Keratinocyte (primary cell): ENCODE results near the gene DAO. TPM values are rescaled to one million over a fixed set of nuclear protein-coding genes. Genes with fewer than 3 reads are reported as not detected.

Experiments
- DNase-seq: peaks from one replicate; pipeline ENCODE4 v3.0.0-alpha.2; 2011; ENCODE audit warnings: low read depth, missing footprints, low spot score
- FAIRE-seq: peaks from 2 replicates; lab custom pipeline; 2011; peaks lifted over from hg19 to GRCh38; lab: Jason Lieb, UNC
- H2AFZ ChIP-seq: 2 replicates; pipeline ENCODE4 v1.6.0; 2012; ENCODE audit warnings: low read length, control low read depth, inconsistent platforms; ENCODE audit not compliant: control insufficient read depth
- H3K27ac ChIP-seq: 2 replicates; pipeline ENCODE4 v1.5.1; 2011; ENCODE audit warnings: low read length; ENCODE audit not compliant: control insufficient read depth, insufficient read depth
- H3K27me3 ChIP-seq: 3 replicates; pipeline ENCODE4 v1.6.0; 2011; ENCODE audit warnings: low read length; ENCODE audit not compliant: control insufficient read depth, insufficient read depth; ENCODE audit errors: extremely low read depth
- H3K36me3 ChIP-seq, 2 experiments: 2 replicates in 1 of 2; 3 replicates in 1 of 2; pipeline ENCODE4 v1.5.1; 2011; ENCODE audit warnings: low read length in 2 of 2, mild to moderate bottlenecking in 1 of 2; ENCODE audit not compliant: control insufficient read depth in 2 of 2, insufficient read depth in 2 of 2; ENCODE audit errors: extremely low read depth in 1 of 2
- H3K4me1 ChIP-seq: 3 replicates; pipeline ENCODE4 v1.5.1; 2011; ENCODE audit warnings: low read length; ENCODE audit not compliant: control insufficient read depth, insufficient read depth; ENCODE audit errors: extremely low read depth
- H3K4me2 ChIP-seq: 3 replicates; pipeline ENCODE4 v1.6.0; 2011; ENCODE audit warnings: low read depth, low read length; ENCODE audit not compliant: control insufficient read depth, insufficient read depth; ENCODE audit errors: extremely low read depth
- H3K4me3 ChIP-seq, 3 experiments: fragments of 200-600 bp in 1 of 3; sonication (generic) in 1 of 3; 2 replicates in 2 of 3; 3 replicates in 1 of 3; pipeline ENCODE4 v1.5.1; 2011 to 2016; ENCODE audit warnings: low read length in 3 of 3, mild to moderate bottlenecking in 3 of 3, control low read depth in 2 of 3, inconsistent platforms in 1 of 3, low read depth in 1 of 3, mixed read lengths in 1 of 3, mixed run types in 1 of 3, moderate library complexity in 1 of 3; ENCODE audit not compliant: control insufficient read depth in 2 of 3, insufficient read depth in 2 of 3; ENCODE audit errors: extremely low read depth in 1 of 3
- H3K79me2 ChIP-seq: 2 replicates; pipeline ENCODE4 v1.6.0; 2012; ENCODE audit warnings: low read length; ENCODE audit not compliant: control insufficient read depth, insufficient read depth
- H3K9ac ChIP-seq: 3 replicates; pipeline ENCODE4 v1.6.0; 2011; ENCODE audit warnings: low read length; ENCODE audit not compliant: control insufficient read depth, insufficient read depth; ENCODE audit errors: extremely low read depth
- H3K9me1 ChIP-seq: 3 replicates; pipeline ENCODE4 v1.6.0; 2011; ENCODE audit warnings: low read length; ENCODE audit not compliant: control insufficient read depth, insufficient read depth; ENCODE audit errors: extremely low read depth
- H3K9me3 ChIP-seq: 2 replicates; pipeline ENCODE4 v1.5.1; 2012; ENCODE audit warnings: low read depth, low read length; ENCODE audit not compliant: control insufficient read depth
- H4K20me1 ChIP-seq: 3 replicates; pipeline ENCODE4 v1.6.0; 2011; ENCODE audit warnings: low read length; ENCODE audit not compliant: control insufficient read depth, insufficient read depth; ENCODE audit errors: extremely low read depth
- EZH2 ChIP-seq: IDR thresholded peaks from one replicate; pipeline ENCODE4 v1.6.1; 2012; ENCODE audit warnings: inconsistent platforms, mild to moderate bottlenecking, low read length, moderate library complexity
- dilution Hi-C: fragments of 300-500 bp; cut with MboI; formaldehyde crosslinking; loops from one replicate; pipeline ENCODE4 v1.7.0; 2020; ENCODE audit warnings: low sequenced_read_pairs; ENCODE audit not compliant: extremely low pct_ligation_motif_present
- polyA plus RNA-seq, 5 experiments: library from polyadenylated mRNA; depleted of rRNA in 3 of 5; stranded (reverse) in 3 of 5; stranded (forward) in 1 of 5; unstranded in 1 of 5; fragments of >200 nt; gene quantifications; 1 replicate in 1 of 5; 2 replicates in 3 of 5; 3 replicates in 1 of 5; pipeline versions ENCODE4 v1.2.1 to v1.2.3, GENCODE V29; 2011 to 2012; ENCODE audit warnings: missing spikeins in 2 of 5, low read depth in 1 of 5, low replicate concordance in 1 of 5
- TF ChIP-seq, protein P1 (sequence below), 3 experiments: IDR thresholded peaks in 1 of 3; conservative IDR thresholded peaks in 1 of 3; optimal IDR thresholded peaks in 1 of 3; 2 replicates in 2 of 3; 3 replicates in 1 of 3; pipeline versions ENCODE3 to v1.5.1; 2011; ENCODE audit warnings: low read length in 3 of 3, mild to moderate bottlenecking in 3 of 3, moderate library complexity in 2 of 3, control low read depth in 1 of 3, inconsistent platforms in 1 of 3; ENCODE audit not compliant: insufficient read depth in 2 of 3; ENCODE audit errors: extremely low read depth in 1 of 3

DAO gene
- polyA plus RNA-seq, 1 donor (not counting 4 experiments of a cell fraction or from before 2014, with no cell fraction given): not detected

DNA sequence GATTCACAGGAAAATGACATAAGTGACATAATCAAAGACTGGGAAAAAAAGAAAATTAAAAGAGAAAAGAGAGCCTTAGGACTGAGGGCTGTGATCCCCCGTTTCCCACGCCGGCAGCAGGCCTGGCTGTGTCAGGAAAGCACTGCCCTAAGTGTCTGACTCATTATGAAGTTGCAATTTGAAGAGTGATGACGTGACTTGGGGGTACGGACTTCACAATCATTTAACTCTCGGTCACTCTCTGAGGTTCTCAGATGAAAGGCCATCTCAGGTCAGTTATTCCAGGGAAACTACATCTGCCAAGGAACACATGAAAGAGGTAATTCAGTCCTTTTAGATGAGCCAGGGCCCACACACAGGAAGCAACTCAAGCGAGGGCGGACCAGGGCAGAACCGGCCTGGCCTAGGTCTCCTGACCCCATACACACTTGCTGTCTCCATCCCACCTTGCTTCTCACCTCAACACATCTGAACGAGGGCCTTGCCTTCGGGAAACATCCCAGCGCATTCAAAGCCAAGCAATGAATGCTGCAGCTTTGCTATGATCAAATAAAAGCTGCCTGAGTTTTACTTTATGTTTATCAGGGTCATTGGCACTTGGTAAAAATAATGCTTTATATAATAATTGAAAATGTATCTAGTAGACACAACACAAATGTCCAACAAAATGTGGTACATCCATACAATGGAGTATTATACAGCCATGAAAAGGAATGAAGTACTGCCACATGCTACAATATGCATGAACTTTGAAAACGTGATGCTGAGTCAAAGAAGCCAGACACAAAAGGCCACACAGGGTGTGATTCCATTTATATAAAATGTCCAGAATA, 25.2 kb upstream of the DAO start:
- FAIRE-seq: no peak
- dilution Hi-C loops: no loop called here
- DNase-seq: no peak
- Histone ChIP-seq H3K9ac (peak overlapping the region; percentile 42), H3K27me3 (no peaks in the 10 kb centered on the region), H3K9me3 (peaks cover 2% of the 10 kb centered on the region), H3K9me1 (no peaks in the 10 kb centered on the region), H3K4me3 (peak overlapping the region in 2 of 3 experiments; percentile 44 to 64), H3K4me2 (peak overlapping the region; percentile 98), H3K79me2 (peaks cover 63% of the 10 kb centered on the region), H3K4me1 (peaks cover 34% of the 10 kb centered on the region), H3K36me3 (peaks cover 8 to 16% of the 10 kb centered on the region in 2 experiments), H4K20me1 (peaks cover 5% of the 10 kb centered on the region), H2AFZ (no peak overlapping the region), H3K27ac (peak overlapping the region; percentile 86)
- TF ChIP-seq, protein P1, sequence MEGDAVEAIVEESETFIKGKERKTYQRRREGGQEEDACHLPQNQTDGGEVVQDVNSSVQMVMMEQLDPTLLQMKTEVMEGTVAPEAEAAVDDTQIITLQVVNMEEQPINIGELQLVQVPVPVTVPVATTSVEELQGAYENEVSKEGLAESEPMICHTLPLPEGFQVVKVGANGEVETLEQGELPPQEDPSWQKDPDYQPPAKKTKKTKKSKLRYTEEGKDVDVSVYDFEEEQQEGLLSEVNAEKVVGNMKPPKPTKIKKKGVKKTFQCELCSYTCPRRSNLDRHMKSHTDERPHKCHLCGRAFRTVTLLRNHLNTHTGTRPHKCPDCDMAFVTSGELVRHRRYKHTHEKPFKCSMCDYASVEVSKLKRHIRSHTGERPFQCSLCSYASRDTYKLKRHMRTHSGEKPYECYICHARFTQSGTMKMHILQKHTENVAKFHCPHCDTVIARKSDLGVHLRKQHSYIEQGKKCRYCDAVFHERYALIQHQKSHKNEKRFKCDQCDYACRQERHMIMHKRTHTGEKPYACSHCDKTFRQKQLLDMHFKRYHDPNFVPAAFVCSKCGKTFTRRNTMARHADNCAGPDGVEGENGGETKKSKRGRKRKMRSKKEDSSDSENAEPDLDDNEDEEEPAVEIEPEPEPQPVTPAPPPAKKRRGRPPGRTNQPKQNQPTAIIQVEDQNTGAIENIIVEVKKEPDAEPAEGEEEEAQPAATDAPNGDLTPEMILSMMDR (optimal IDR thresholded peaks at IDR 0.05 in 1 of 3, IDR thresholded peaks at IDR 0.05 in 1 of 3, conservative IDR thresholded peaks at IDR 0.05 in 1 of 3; ENCODE audit: extremely low read depth in 1 of 3, insufficient read depth in 2 of 3, low read length in 3 of 3): no peak
- TF ChIP-seq EZH2: no peak

DNA sequence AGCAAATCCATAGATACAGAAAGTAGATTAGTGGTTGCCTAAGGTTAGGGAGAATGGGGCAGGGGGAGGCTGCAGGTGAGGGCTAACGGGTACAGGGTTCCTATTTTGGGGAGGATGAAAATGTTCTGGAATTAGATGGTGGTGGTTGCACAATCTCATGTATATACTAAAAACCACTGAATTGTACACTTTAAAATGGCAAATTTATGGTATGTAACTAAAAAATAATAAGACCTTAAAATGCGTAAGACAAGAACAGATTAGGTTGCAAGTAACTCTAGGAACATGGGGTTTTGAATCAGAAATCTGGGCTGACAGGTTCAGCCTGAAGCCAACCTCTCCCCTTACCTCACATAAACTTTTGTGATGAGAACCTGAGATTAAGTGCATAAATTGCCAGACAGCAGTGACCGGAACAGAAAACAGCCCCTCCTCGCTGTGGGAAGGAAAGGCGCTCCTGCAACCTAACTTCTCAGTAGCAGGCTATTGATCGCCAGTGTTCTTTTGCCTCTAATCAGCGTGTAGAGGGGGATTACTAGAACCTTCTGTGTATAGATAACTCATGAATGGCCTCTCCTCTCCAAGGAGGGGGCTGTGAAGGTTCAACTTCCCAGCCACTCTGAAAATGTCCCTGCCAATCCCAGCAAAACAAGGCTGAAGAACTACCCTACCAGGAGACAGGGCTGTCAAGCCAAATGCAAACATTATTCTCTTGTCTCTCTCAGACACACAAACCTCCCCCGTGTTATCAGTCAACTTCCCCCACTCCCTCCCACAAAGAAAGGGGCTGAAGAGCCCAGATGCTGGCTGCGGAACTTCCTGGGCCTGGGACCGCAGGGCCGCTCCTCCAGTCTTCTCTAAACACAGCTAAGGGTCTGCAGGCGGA, 24.4 kb upstream of the DAO start:
- peak overlapping the region; percentile 86 for H3K27ac ChIP-seq
- no peak for DNase-seq
- peaks cover 63% of the 10 kb centered on the region for H3K79me2 ChIP-seq
- H4K20me1 ChIP-seq: peaks cover 5% of the 10 kb centered on the region
- TF ChIP-seq, protein P1 (optimal IDR thresholded peaks at IDR 0.05 in 1 of 3, IDR thresholded peaks at IDR 0.05 in 1 of 3, conservative IDR thresholded peaks at IDR 0.05 in 1 of 3; ENCODE audit: extremely low read depth in 1 of 3, insufficient read depth in 2 of 3, low read length in 3 of 3): no peak
- H2AFZ ChIP-seq: no peak overlapping the region
- no peaks in the 10 kb centered on the region for H3K9me1 ChIP-seq
- peak overlapping the region; percentile 90 for H3K9ac ChIP-seq
- H3K36me3 ChIP-seq: peaks cover 8 to 16% of the 10 kb centered on the region in 2 experiments
- no peaks in the 10 kb centered on the region for H3K27me3 ChIP-seq
- no peak for FAIRE-seq
- H3K9me3 ChIP-seq: peaks cover 2% of the 10 kb centered on the region
- peak overlapping the region; percentile 98 for H3K4me2 ChIP-seq
- H3K4me3 ChIP-seq: peak overlapping the region; percentile 64 to 87 (median 87)
- dilution Hi-C loops: no loop called here
- H3K4me1 ChIP-seq: peaks cover 34% of the 10 kb centered on the region
